ENCODE results near the gene SKAP1.
A peak's percentile ranks its signal among the peaks of the same experiment; 100 is the strongest.

The SKAP1 gene

GRCh38 chr17:48144976-48145798 is 284.8 kb downstream of the SKAP1 start:
- no peak for TF ChIP-seq JUND (IDR thresholded peaks at IDR 0.05; ENCODE audit: low read depth)
- in situ Hi-C loops (cut with HindIII; ENCODE audit: low pct_unique_long_range_greater_than_20kb, low sequenced_read_pairs): no loop called here

GRCh38 chr17:48144231-48144630 is 285.8 kb downstream of the SKAP1 start:
- TF ChIP-seq JUND (IDR thresholded peaks at IDR 0.05; ENCODE audit: low read depth): no peak
- in situ Hi-C loops (cut with HindIII; ENCODE audit: low pct_unique_long_range_greater_than_20kb, low sequenced_read_pairs): no loop called here
- DNase-seq (ENCODE audit: low read depth in 1 of 2, low spot score in 1 of 2): no peak

More at GRCh38 chr17:48144976-48145798, 284.8 kb downstream of the SKAP1 start:
- DNase-seq (ENCODE audit: low read depth in 1 of 2, low spot score in 1 of 2): no peak

DNA sequence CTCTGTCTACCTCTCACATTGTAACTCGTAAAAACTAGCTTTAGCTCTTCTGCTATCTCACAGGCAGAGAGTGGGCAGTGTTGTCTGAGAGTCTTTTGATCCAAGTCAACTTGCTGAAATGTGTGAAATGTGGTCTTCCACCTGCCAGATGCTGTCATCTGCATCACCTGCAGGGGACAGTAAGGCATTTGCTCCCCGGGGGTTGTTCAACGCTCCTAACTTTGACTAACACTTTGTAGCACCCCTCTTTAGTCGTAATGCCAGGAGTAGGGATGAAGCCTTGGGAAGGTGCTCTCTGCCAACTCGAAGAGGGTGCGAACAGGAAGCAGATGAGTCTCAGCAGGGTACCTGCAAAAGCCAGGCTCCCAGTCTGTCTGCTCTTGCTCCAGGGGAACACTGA is 286.4 kb downstream of the SKAP1 start:
- no peak for TF ChIP-seq JUND (IDR thresholded peaks at IDR 0.05; ENCODE audit: low read depth)
- in situ Hi-C loops (cut with HindIII; ENCODE audit: low pct_unique_long_range_greater_than_20kb, low sequenced_read_pairs): no loop called here
- no peak for DNase-seq (ENCODE audit: low read depth in 1 of 2, low spot score in 1 of 2)

DNA sequence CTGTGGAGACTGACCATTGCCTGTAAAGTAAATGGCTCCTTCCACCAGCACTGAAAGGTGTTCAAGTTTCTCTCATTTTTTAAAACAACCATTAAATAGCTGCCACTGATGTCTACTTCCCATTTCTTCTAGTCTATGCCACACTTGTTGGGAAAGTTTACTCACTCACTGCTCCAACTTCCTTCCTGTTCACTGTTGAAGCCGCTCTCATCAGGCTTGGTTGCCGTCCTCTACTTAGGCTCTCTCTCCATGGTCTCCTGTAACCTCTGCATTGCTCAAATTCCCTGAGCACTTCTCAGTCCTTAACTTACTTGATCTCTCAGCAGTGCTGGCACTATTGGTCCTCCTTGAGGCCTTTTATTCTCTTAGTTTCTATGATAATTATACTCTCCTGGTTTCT is 290.1 kb downstream of the SKAP1 start:
- DNase-seq (ENCODE audit: low read depth in 1 of 2, low spot score in 1 of 2): no peak
- no peak for TF ChIP-seq JUND (IDR thresholded peaks at IDR 0.05; ENCODE audit: low read depth)
- in situ Hi-C loops (cut with HindIII; ENCODE audit: low pct_unique_long_range_greater_than_20kb, low sequenced_read_pairs): no loop called here

DNA sequence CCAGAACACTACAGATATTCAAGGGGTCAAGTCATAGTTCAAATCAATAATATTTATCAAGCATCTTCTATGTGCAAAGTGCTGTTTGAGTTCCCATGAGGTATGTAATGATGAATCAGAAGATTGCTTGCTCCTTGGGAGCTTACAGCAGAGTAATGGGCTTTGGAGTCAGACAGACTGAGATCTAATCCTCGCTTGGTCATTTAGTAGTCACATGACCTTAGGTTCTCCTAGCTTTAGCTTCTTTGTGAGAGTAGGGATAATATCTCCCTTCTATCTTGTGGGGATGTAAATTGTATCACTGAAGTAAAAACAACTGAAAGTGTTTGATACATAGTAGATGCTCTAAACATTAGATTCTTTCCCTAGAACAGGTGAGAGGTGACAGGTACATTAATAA is 292.4 kb downstream of the SKAP1 start:
- TF ChIP-seq JUND (IDR thresholded peaks at IDR 0.05; ENCODE audit: low read depth): no peak
- in situ Hi-C loops (cut with HindIII; ENCODE audit: low pct_unique_long_range_greater_than_20kb, low sequenced_read_pairs): no loop called here
- no peak for DNase-seq (ENCODE audit: low read depth in 1 of 2, low spot score in 1 of 2)

DNA sequence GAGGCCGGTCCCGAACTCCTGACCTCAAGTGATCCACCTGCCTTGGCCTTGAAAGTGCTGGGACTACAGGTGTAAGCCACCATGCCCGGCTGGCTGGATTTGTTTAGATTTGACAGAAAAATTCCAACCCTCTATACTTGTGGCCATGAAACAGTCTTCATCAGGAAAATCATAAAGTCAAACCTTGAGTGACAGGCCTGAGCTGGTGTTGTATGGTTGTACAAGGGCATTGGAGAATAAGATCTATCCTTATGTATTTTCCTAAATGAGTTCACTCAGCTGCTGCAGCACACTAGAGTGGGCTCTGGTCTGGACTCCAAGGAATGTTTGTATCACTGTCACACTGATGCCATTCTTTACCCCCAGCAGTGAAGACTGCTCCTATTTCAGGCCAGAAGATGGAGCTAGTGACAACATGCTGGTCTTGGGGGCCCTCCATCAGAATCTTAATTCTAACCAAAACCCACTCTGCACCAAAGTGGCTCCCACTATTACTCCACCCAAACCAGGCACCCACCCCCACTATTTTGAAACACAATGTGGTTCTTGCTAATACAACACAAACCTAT is 295.0 kb downstream of the SKAP1 start:
- TF ChIP-seq JUND (IDR thresholded peaks at IDR 0.05; ENCODE audit: low read depth): no peak
- in situ Hi-C loops (cut with HindIII; ENCODE audit: low pct_unique_long_range_greater_than_20kb, low sequenced_read_pairs): no loop called here
- DNase-seq (ENCODE audit: low read depth in 1 of 2, low spot score in 1 of 2): no peak

GRCh38 chr17:48132385-48132784 is 297.6 kb downstream of the SKAP1 start:
- in situ Hi-C loops (cut with HindIII; ENCODE audit: low pct_unique_long_range_greater_than_20kb, low sequenced_read_pairs): no loop called here
- DNase-seq (ENCODE audit: low read depth in 1 of 2, low spot score in 1 of 2): no peak
- no peak for TF ChIP-seq JUND (IDR thresholded peaks at IDR 0.05; ENCODE audit: low read depth)

GRCh38 chr17:48131216-48131824 is 298.7 kb downstream of the SKAP1 start:
- no peak for TF ChIP-seq JUND (IDR thresholded peaks at IDR 0.05; ENCODE audit: low read depth)
- in situ Hi-C loops (cut with HindIII; ENCODE audit: low pct_unique_long_range_greater_than_20kb, low sequenced_read_pairs): no loop called here
- peak; percentile 75 to 86 for DNase-seq (ENCODE audit: low read depth in 1 of 2, low spot score in 1 of 2)

DNA sequence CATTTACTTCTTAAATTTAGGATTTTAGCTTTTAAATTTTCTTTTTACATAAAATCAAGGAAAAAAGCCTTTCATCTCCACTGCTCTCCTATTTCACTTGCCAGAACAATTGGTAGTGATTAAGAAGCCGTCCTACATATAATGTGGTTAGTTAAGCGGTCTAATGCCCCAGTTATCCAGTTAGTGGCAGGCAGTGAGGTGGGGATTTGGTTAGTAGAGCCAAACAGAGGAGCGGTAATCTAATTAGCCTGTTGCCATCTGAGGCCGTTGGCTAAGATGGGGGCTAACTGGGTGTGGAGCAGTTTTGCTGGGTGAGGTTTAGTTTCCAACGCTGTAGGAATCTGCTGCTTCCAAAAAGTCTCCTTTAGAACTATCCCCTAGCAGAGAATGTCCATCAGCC is 300.0 kb downstream of the SKAP1 start:
- no peak for TF ChIP-seq JUND (IDR thresholded peaks at IDR 0.05; ENCODE audit: low read depth)
- no peak for DNase-seq (ENCODE audit: low read depth in 1 of 2, low spot score in 1 of 2)
- in situ Hi-C loops (cut with HindIII; ENCODE audit: low pct_unique_long_range_greater_than_20kb, low sequenced_read_pairs): no loop called here

GRCh38 chr17:48128400-48128799 is 301.6 kb downstream of the SKAP1 start:
- no peak for DNase-seq (ENCODE audit: low read depth in 1 of 2, low spot score in 1 of 2)
- no peak for TF ChIP-seq JUND (IDR thresholded peaks at IDR 0.05; ENCODE audit: low read depth)
- in situ Hi-C loops (cut with HindIII; ENCODE audit: low pct_unique_long_range_greater_than_20kb, low sequenced_read_pairs): no loop called here

DNA sequence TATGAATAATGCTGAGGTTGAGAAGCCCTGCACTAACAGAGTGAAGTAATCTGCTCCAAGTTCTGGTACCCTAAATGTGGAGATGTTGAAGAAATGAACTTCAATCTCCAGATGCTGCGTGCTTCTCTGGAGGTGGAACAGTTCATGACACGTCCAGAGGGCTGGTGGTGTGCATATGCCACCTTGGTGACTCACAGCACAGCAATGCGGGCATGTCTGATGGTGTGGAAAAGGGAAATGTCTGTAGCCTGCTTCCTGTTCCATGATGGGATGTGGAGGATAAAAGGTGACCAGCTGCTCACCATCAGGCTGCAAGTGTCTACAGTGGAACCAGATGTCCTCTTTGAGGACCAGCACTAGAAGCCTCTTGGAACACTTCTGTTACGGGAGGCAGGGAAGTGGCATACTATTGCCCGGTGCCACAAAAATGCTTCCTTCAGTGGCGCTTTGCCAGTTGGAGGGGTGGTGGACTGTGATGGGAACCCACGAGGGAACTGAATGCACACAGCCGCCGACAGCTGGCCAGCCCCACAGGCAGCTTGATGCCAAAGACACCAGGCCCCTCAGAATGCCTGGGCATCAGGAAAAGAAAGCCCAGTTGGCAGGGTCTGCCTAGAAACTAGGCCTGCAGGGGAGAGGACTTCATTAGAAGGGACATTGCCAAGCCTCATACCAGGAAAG is 302.5 kb downstream of the SKAP1 start:
- TF ChIP-seq JUND (IDR thresholded peaks at IDR 0.05; ENCODE audit: low read depth): peak; percentile 19; the same call in 1 of the 2 replicates
- peak in 1 of 2 experiments; percentile 59 for DNase-seq (ENCODE audit: low read depth in 1 of 2, low spot score in 1 of 2)
- in situ Hi-C loops (cut with HindIII; ENCODE audit: low pct_unique_long_range_greater_than_20kb, low sequenced_read_pairs): no loop called here

DNA sequence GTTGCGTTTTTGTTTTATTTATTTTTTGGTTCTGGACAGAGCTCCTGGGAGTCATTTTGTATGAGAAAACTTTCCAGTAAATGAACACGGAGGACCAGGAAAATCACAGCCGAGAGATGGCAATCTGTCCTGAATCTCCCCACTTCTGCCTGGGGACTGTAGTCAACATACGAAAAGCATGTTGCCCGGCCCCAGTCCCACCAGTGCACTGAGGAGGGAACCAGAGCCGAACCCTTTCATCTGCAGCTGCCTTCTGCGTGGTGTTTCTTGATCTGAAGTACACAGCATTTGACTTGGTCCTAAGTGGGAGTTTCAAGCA is 303.5 kb downstream of the SKAP1 start:
- no peak for TF ChIP-seq JUND (IDR thresholded peaks at IDR 0.05; ENCODE audit: low read depth)
- in situ Hi-C loops (cut with HindIII; ENCODE audit: low pct_unique_long_range_greater_than_20kb, low sequenced_read_pairs): no loop called here
- no peak for DNase-seq (ENCODE audit: low read depth in 1 of 2, low spot score in 1 of 2)

Data from T47D (cell line).